AG10803 (cell line): ENCODE measurements around the gene FBXL19.

Experiments
- DNase-seq: peaks from one replicate; pipeline ENCODE4 v3.0.0; 2010; ENCODE audit warnings: low read depth
- H3K4me3 ChIP-seq: 2 replicates; pipeline ENCODE4 v1.5.1; 2011; ENCODE audit warnings: mild to moderate bottlenecking, low read length, control low read depth
- CTCF ChIP-seq: conservative IDR thresholded peaks from 2 replicates; pipeline ENCODE4 v1.5.1; 2011; ENCODE audit warnings: mild to moderate bottlenecking, low read length, control low read depth, inconsistent platforms

The FBXL19 gene

GRCh38 chr16:30986129-30986991 is 63.0 kb downstream of the FBXL19 start:
- no peak for DNase-seq
- TF ChIP-seq CTCF = no peak
- H3K4me3 ChIP-seq = peak overlapping the region; percentile 73

- no peak overlapping the region for H3K4me3 ChIP-seq
- TF ChIP-seq CTCF = no peak
- DNase-seq = no peak
These were observed 64.3 kb downstream of the FBXL19 start for GRCh38 chr16:30987581-30988190.

- no peak for DNase-seq
- TF ChIP-seq CTCF = no peak
- H3K4me3 ChIP-seq = no peak overlapping the region
These were observed 66.2 kb downstream of the FBXL19 start for GRCh38 chr16:30989469-30990047.

- TF ChIP-seq CTCF = no peak
- no peak for DNase-seq
- no peak overlapping the region for H3K4me3 ChIP-seq
These were observed 66.7 kb downstream of the FBXL19 start for GRCh38 chr16:30990105-30990504.

GRCh38 chr16:30991052-30991451 is 67.7 kb downstream of the FBXL19 start:
- no peak overlapping the region for H3K4me3 ChIP-seq

GRCh38 chr16:30992276-30992780 is 69.0 kb downstream of the FBXL19 start:
- H3K4me3 ChIP-seq = no peak overlapping the region
- no peak for TF ChIP-seq CTCF
- no peak for DNase-seq

More at GRCh38 chr16:30991052-30991451, 67.7 kb downstream of the FBXL19 start:
- TF ChIP-seq CTCF = no peak
- no peak for DNase-seq
